ENCODE measurements around the gene RAB4B.
"Not testable (repeated sequence)": the region's sequence is repeated elsewhere in the genome, so short reads cannot be mapped to it uniquely, and the experiment has no call there.

RAB4B gene

GRCh38 chr19:40750874-40751537, 27.0 kb upstream of the RAB4B start, which contains the start of gene SNRPA:
Gene SNRPA (plus strand): TSS chr19:40751203. CDS start chr19:40751409, 206 bp downstream.
- peak; percentile 90 for DNase-seq (ENCODE audit: low read depth)

GRCh38 chr19:40752257-40752781, 25.7 kb upstream of the RAB4B start:
- DNase-seq (ENCODE audit: low read depth), result no peak

GRCh38 chr19:40754611-40755247, 23.3 kb upstream of the RAB4B start:
- DNase-seq (ENCODE audit: low read depth), result no peak

GRCh38 chr19:40755248-40755624, 22.8 kb upstream of the RAB4B start:
- DNase-seq (ENCODE audit: low read depth), result no peak

- no peak for DNase-seq (ENCODE audit: low read depth)
Measured at GRCh38 chr19:40755791-40756190, 22.3 kb upstream of the RAB4B start.

GRCh38 chr19:40756502-40757110, 21.4 kb upstream of the RAB4B start:
- no peak for DNase-seq (ENCODE audit: low read depth)

GRCh38 chr19:40758491-40758890, 19.6 kb upstream of the RAB4B start:
- DNase-seq (ENCODE audit: low read depth), result no peak

- no peak for DNase-seq (ENCODE audit: low read depth)
Measured at GRCh38 chr19:40759352-40759751, 18.7 kb upstream of the RAB4B start.

- DNase-seq (ENCODE audit: low read depth), result no peak
Measured at GRCh38 chr19:40762754-40763470, 15.1 kb upstream of the RAB4B start.

- DNase-seq (ENCODE audit: low read depth), result no peak
Measured at GRCh38 chr19:40763526-40763925, 14.5 kb upstream of the RAB4B start.

- no peak for DNase-seq (ENCODE audit: low read depth)
Measured at GRCh38 chr19:40763963-40764362, 14.1 kb upstream of the RAB4B start.

- not testable (repeated sequence) for DNase-seq (ENCODE audit: low read depth)
Measured at GRCh38 chr19:40766385-40766784, 11.7 kb upstream of the RAB4B start.

GRCh38 chr19:40768869-40769268, 9.2 kb upstream of the RAB4B start:
- DNase-seq (ENCODE audit: low read depth), result no peak

- not testable (repeated sequence) for DNase-seq (ENCODE audit: low read depth)
Measured at GRCh38 chr19:40771101-40771862, 6.8 kb upstream of the RAB4B start.

- DNase-seq (ENCODE audit: low read depth), result no peak
Measured at GRCh38 chr19:40774916-40775631, 3.0 kb upstream of the RAB4B start, which contains the start of gene MIA. Gene MIA (plus strand): TSS chr19:40775521. CDS start chr19:40775543, 22 bp downstream.

- no peak for DNase-seq (ENCODE audit: low read depth)
Measured at GRCh38 chr19:40775632-40776022, 2.4 kb upstream of the RAB4B start.

- no peak for DNase-seq (ENCODE audit: low read depth)
Measured at GRCh38 chr19:40776364-40776763, 1.7 kb upstream of the RAB4B start.

GRCh38 chr19:40776932-40777644, 959 bp upstream of the RAB4B start:
- peak; percentile 67 for DNase-seq (ENCODE audit: low read depth)

- no peak for DNase-seq (ENCODE audit: low read depth)
Measured at GRCh38 chr19:40777645-40777936, 456 bp upstream of the RAB4B start.

- no peak for DNase-seq (ENCODE audit: low read depth)
Measured at GRCh38 chr19:40778706-40779284, 748 bp downstream of the RAB4B start.
